Endothelial cell of umbilical vein (primary cell): Measurements from ENCODE around the gene IGFL1. TPM values are rescaled to one million over a fixed set of nuclear protein-coding genes. Genes with fewer than 3 reads are reported as not detected.

Source experiments
- BruUV-seq: library from RNA; stranded (reverse); fragments of 400-500 nt; replicated peaks from 2 replicates; lab custom pipeline; 2021; lab: Mats Ljungman, UMichigan
- CTCF ChIA-PET: fragments of 300-600, 350-600 bp; sonication (Branson Sonifier 250); formaldehyde crosslinking; loops from one replicate; lab custom pipeline; 2021; ENCODE audit warnings: antibody characterized with exemption, inconsistent platforms; lab: Charles Lee
- POLR2A ChIA-PET: fragments of 300-600, 350-600 bp; sonication (Branson Sonifier 250); formaldehyde crosslinking; loops from one replicate; lab custom pipeline; 2021; ENCODE audit warnings: antibody characterized with exemption, inconsistent platforms; lab: Charles Lee
- DNase-seq: peaks from one replicate; pipeline ENCODE4 v3.0.0-alpha.2; 2011; ENCODE audit warnings: low read depth, low spot score
- FAIRE-seq: peaks from 2 replicates; lab custom pipeline; 2011; peaks lifted over from hg19 to GRCh38; lab: Jason Lieb, UNC
- H2AFZ ChIP-seq: 2 replicates; pipeline ENCODE4 v1.6.0; 2012; ENCODE audit warnings: low read depth, low read length, control low read depth, inconsistent platforms
- H3K27ac ChIP-seq: 2 replicates; pipeline ENCODE4 v1.5.1; 2011; ENCODE audit warnings: low read depth, mild to moderate bottlenecking, control low read depth, low read length, moderate library complexity; ENCODE audit not compliant: insufficient read depth
- H3K27me3 ChIP-seq, 2 experiments: 2 replicates each; pipeline versions ENCODE4 v1.6.0 to v1.6.1; 2011; ENCODE audit warnings: low read length in 2 of 2, mixed read lengths in 1 of 2; ENCODE audit not compliant: control insufficient read depth in 2 of 2, insufficient read depth in 2 of 2
- H3K36me3 ChIP-seq, 2 experiments: 2 replicates in 1 of 2; 3 replicates in 1 of 2; pipeline ENCODE4 v1.5.1; 2011; ENCODE audit warnings: low read length in 2 of 2, mild to moderate bottlenecking in 1 of 2, moderate library complexity in 1 of 2; ENCODE audit not compliant: control insufficient read depth in 2 of 2, insufficient read depth in 2 of 2; ENCODE audit errors: extremely low read depth in 1 of 2
- H3K4me1 ChIP-seq: 3 replicates; pipeline ENCODE4 v1.5.1; 2011; ENCODE audit warnings: mild to moderate bottlenecking, low read length; ENCODE audit not compliant: control insufficient read depth, insufficient read depth; ENCODE audit errors: extremely low read depth
- H3K4me2 ChIP-seq: 2 replicates; pipeline ENCODE4 v1.6.1; 2011; ENCODE audit warnings: low read length, control low read depth, mixed read lengths; ENCODE audit not compliant: insufficient read depth
- H3K4me3 ChIP-seq, 3 experiments: fragments of 200-600 bp in 1 of 3; sonication (generic), shearing (Covaris generic) in 1 of 3; replicated peaks in 1 of 3; 2 replicates each; pipeline ENCODE4 v1.5.1; 2011 to 2016; ENCODE audit warnings: control low read depth in 3 of 3, low read length in 3 of 3, mild to moderate bottlenecking in 2 of 3, inconsistent platforms in 1 of 3, low read depth in 1 of 3, moderate library complexity in 1 of 3; ENCODE audit not compliant: insufficient read depth in 1 of 3
- H3K79me2 ChIP-seq: 2 replicates; pipeline ENCODE4 v1.6.0; 2012; ENCODE audit warnings: low read length, inconsistent platforms; ENCODE audit not compliant: control insufficient read depth, insufficient read depth
- H3K9ac ChIP-seq: replicated peaks from 2 replicates; pipeline ENCODE3; 2011; ENCODE audit warnings: low read length, control low read depth; ENCODE audit not compliant: insufficient read depth; ENCODE audit errors: extremely low read depth
- H3K9me1 ChIP-seq: replicated peaks from 3 replicates; pipeline ENCODE4 v1.6.0; 2011; ENCODE audit warnings: mild to moderate bottlenecking, low read length; ENCODE audit not compliant: control insufficient read depth, insufficient read depth; ENCODE audit errors: extremely low read depth
- H3K9me3 ChIP-seq: replicated peaks from 2 replicates; pipeline ENCODE4 v1.5.1; 2012; ENCODE audit warnings: low read length, inconsistent platforms; ENCODE audit not compliant: control insufficient read depth, insufficient read depth
- H4K20me1 ChIP-seq: replicated peaks from 2 replicates; pipeline ENCODE3; 2011; ENCODE audit warnings: mild to moderate bottlenecking, low read length; ENCODE audit not compliant: control insufficient read depth, insufficient read depth; ENCODE audit errors: extremely low read depth
- CTCF ChIP-seq, 2 donors: IDR thresholded peaks; 1 replicate in 1 of 2; 2 replicates in 1 of 2; pipeline ENCODE4 v1.5.1; 2011; ENCODE audit warnings: low read length in 2 of 2, mild to moderate bottlenecking in 2 of 2, moderate library complexity in 2 of 2, control low read depth in 1 of 2, inconsistent platforms in 1 of 2, low read depth in 1 of 2; ENCODE audit not compliant: insufficient read depth in 1 of 2; ENCODE audit errors: extremely low read depth in 1 of 2
- EZH2 ChIP-seq: IDR thresholded peaks from 2 replicates; pipeline ENCODE4 v1.6.1; 2012; ENCODE audit warnings: borderline replicate concordance, low read depth, mild to moderate bottlenecking, moderate library complexity, low read length, inconsistent platforms; ENCODE audit not compliant: severe bottlenecking
- FOS ChIP-seq: IDR thresholded peaks from 2 replicates; pipeline ENCODE4 v1.6.1; 2011; ENCODE audit warnings: mild to moderate bottlenecking, low read length, moderate library complexity, borderline replicate concordance; ENCODE audit not compliant: insufficient read depth
- GATA2 ChIP-seq: IDR thresholded peaks from 2 replicates; pipeline ENCODE4 v1.7.0; 2011; ENCODE audit warnings: low read depth, mild to moderate bottlenecking, moderate library complexity, mixed read lengths, low read length; ENCODE audit not compliant: insufficient read length, insufficient read depth
- JUN ChIP-seq: IDR thresholded peaks from 2 replicates; pipeline ENCODE4 v1.6.1; 2011; ENCODE audit warnings: borderline replicate concordance, low read depth; ENCODE audit not compliant: insufficient read length, insufficient read depth
- MYC ChIP-seq: IDR thresholded peaks from one replicate; pipeline ENCODE4 v1.6.1; 2011; ENCODE audit warnings: mild to moderate bottlenecking, low read depth, low read length
- POLR2A ChIP-seq: IDR thresholded peaks from 2 replicates; pipeline ENCODE4 v1.6.1; 2012; ENCODE audit warnings: low read depth, mild to moderate bottlenecking, control low read depth, low read length
- POLR2AphosphoS5 ChIP-seq: IDR thresholded peaks from 2 replicates; pipeline ENCODE4 v1.6.1; 2012; ENCODE audit warnings: low read depth, mild to moderate bottlenecking, control low read depth, low read length, moderate library complexity; ENCODE audit not compliant: insufficient read depth
- dilution Hi-C: fragments of 300-500 bp; cut with MboI; formaldehyde crosslinking; loops from one replicate; pipeline ENCODE4 v1.15.0; 2019; ENCODE audit warnings: low sequenced_read_pairs; ENCODE audit not compliant: extremely low pct_ligation_motif_present
- intact Hi-C: fragments of 100-400 bp; cut with micrococcal nuclease; formaldehyde crosslinking; loops from one replicate; pipeline ENCODE4 v1.10.0; 2022
- polyA plus RNA-seq, 4 experiments: library from polyadenylated mRNA; depleted of rRNA in 3 of 4; stranded (reverse) in 3 of 4; unstranded in 1 of 4; fragments of >200 nt; gene quantifications; 2 replicates each; pipeline versions ENCODE4 v1.2.1 to v1.2.3, GENCODE V29; 2011 to 2012; ENCODE audit warnings: missing spikeins in 1 of 4
- total RNA-seq: library from RNA; stranded (reverse); gene quantifications from 2 replicates; pipeline ENCODE4 v1.2.3, GENCODE V29; 2021
- TF ChIP-seq, protein P1 (sequence below): IDR thresholded peaks from 2 replicates; pipeline ENCODE4 v1.6.1; 2011; ENCODE audit not compliant: insufficient read depth, insufficient read length

Gene IGFL1
- total and polyA plus RNA-seq, 2 donors (not counting 3 experiments of a cell fraction or from before 2014, with no cell fraction given), result not detected

DNA sequence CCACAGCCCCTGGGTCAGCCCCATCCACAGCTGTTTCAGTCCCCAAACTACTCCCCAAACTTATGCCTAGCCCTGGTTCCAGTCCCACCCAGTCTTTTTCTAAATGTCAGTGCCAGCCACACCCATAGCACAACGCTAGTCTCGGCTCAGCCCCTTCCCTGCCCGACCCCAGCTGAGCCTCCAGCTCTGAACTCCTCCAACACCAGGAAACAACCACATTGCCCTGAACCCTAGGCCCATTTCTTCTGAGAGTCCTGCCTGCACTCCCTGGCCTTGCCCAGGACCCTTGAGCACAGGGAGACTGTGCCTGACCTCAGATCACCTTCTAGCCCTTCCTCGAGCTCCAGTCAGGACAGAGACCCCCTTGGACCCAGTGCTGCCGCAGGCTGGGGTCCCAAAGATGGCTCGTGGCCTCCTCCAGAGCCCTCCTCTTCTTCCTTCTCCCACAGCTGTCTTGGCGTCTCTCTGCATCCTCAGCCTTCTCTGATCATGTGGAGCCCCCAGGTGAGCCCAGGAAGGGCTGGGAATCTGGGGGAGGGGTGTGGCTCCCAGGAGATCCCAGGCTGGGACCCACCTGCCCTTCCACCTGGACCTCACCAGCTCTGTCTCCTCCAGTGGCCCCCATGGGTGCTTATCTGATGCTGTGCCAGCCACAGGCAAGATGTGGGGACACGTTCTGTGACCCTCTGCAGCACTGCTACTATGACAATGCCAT, 33.0 kb upstream of the IGFL1 start:
- Histone ChIP-seq H3K4me2 (no peak overlapping the region), H3K27me3 (peaks cover 0 to 8% of the 10 kb centered on the region in 2 experiments), H4K20me1 (no peaks in the 10 kb centered on the region), H3K36me3 (no peaks in the 10 kb centered on the region), H3K9ac (no peak overlapping the region), H3K9me3 (no peaks in the 10 kb centered on the region), H3K9me1 (no peaks in the 10 kb centered on the region), H3K79me2 (no peaks in the 10 kb centered on the region), H3K4me1 (no peaks in the 10 kb centered on the region), H3K27ac (no peak overlapping the region), H3K4me3 (no peak overlapping the region), H2AFZ (no peak overlapping the region)
- BruUV-seq, result no TSS peak
- DNase-seq, result no peak
- POLR2A ChIA-PET, result no interaction called here
- dilution Hi-C loops (no loop called here), intact Hi-C loops (no loop called here)
- no peak for FAIRE-seq
- TF ChIP-seq POLR2AphosphoS5 (no peak), EZH2 (no peak), GATA2 (no peak), JUN (no peak), MYC (no peak), CTCF (IDR thresholded peaks at IDR 0.05; ENCODE audit: extremely low read depth in 1 of 2, insufficient read depth in 1 of 2, low read depth in 1 of 2, low read length in 2 of 2) (no peak), FOS (no peak), POLR2A (no peak)
- TF ChIP-seq, protein P1, sequence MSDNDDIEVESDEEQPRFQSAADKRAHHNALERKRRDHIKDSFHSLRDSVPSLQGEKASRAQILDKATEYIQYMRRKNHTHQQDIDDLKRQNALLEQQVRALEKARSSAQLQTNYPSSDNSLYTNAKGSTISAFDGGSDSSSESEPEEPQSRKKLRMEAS, result no peak
- CTCF ChIA-PET, result no interaction called here
